ENCODE data around the gene MAST4. TPM values are rescaled to one million over a fixed set of nuclear protein-coding genes. Genes with fewer than 3 reads are reported as not detected.

MAST4 gene
- total and polyA plus RNA-seq, 2 of the 4 experiments (the other 2 are of a cell fraction): 4.8 to 6.8 TPM

DNA sequence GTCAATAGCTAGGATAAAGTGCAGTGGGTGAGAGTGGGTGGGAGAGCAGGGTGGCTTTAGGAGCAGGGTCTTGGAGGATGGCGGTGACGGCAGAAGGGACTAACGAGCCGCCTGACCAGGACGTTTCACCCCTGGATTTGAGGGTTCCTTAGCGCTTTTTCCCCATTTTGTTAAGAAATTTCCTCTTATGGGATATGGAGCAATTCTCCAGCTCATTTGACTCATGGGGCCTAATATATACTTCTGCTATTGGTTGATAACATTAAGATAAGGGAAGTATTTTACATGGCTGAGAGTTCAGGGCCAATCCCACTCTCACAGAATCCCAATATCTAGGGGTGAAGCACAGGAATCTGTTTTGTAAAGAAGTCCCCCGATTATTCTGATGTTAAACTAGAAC lies 582.8 kb downstream of the MAST4 start:
- intact Hi-C loops (cut with micrococcal nuclease): no loop called here
- POLR2A ChIA-PET (ENCODE audit: unreplicated experiment): no interaction called here
- DNase-seq: no peak
- no peak overlapping the region for H4K8ac ChIP-seq (ENCODE audit: low read depth in 2 of 2, low read length in 2 of 2)
- no peak overlapping the region for H3K4me2 ChIP-seq (ENCODE audit: low read depth, low read length)
- H2AFZ ChIP-seq (replicated peaks; ENCODE audit: low read length, poor library complexity): no peak overlapping the region
- no peaks in the 10 kb centered on the region for H3K36me3 ChIP-seq (ENCODE audit: control insufficient read depth, insufficient read depth, low read length)
- dilution Hi-C loops (cut with HindIII; ENCODE audit: low sequenced_read_pairs, unreplicated experiment): no loop called here
- no peaks in the 10 kb centered on the region for H3K79me1 ChIP-seq (ENCODE audit: low read depth in 1 of 2, low read length in 2 of 2)
- no CpG with 5 or more reads among the region's 7 CpGs for WGBS, 2 experiments (ENCODE audit: extremely low coverage in 2 of 2, insufficient read length in 1 of 2)
- no peaks in the 10 kb centered on the region for H3K9me3 ChIP-seq (ENCODE audit: control insufficient read depth, insufficient read depth, low read length)
- no peak overlapping the region for H2BK15ac ChIP-seq (ENCODE audit: low read depth, low read length)
- no peaks in the 10 kb centered on the region for H3K9me1 ChIP-seq (ENCODE audit: insufficient read depth, low read length)
- no peak overlapping the region for H3K4me3 ChIP-seq (ENCODE audit: insufficient read depth, low read depth, low read length)
- H4K5ac ChIP-seq (ENCODE audit: low read depth, low read length): no peak overlapping the region
- H3K4me1 ChIP-seq (ENCODE audit: control insufficient read depth, insufficient read depth, low read length): no peaks in the 10 kb centered on the region
- BruUV-seq (replicated peaks): no TSS peak
- H3K27me3 ChIP-seq (ENCODE audit: control insufficient read depth, insufficient read depth, low read length): no peaks in the 10 kb centered on the region
- no peak overlapping the region for H3K4ac ChIP-seq (ENCODE audit: low read depth, low read length)
- H3K18ac ChIP-seq (ENCODE audit: low read depth, low read length): no peak overlapping the region
- in situ Hi-C loops (cut with MboI; ENCODE audit: low sequenced_read_pairs): no loop called here
- no peak overlapping the region for H3K14ac ChIP-seq (replicated peaks; ENCODE audit: low read depth, low read length)
- H3K56ac ChIP-seq (ENCODE audit: extremely low read depth, insufficient read depth, low read length): no peak overlapping the region
- H3K9ac ChIP-seq (ENCODE audit: low read depth, low read length): no peak overlapping the region
- no peak overlapping the region for H2BK120ac ChIP-seq (ENCODE audit: low read depth, low read length)
- no peak for ATAC-seq (ENCODE audit: low read depth)
- H2BK5ac ChIP-seq (ENCODE audit: low read depth, low read length, poor library complexity, severe bottlenecking): no peak overlapping the region
- no peak overlapping the region for H3K23ac ChIP-seq (ENCODE audit: low read depth, low read length)
- H2BK20ac ChIP-seq (ENCODE audit: low read depth, low read length): no peak overlapping the region
- no peaks in the 10 kb centered on the region for H4K20me1 ChIP-seq (ENCODE audit: insufficient read depth, low read length)
- no peak overlapping the region for H2AK9ac ChIP-seq (replicated peaks; ENCODE audit: low read depth, low read length, poor library complexity)
- no peak for TF ChIP-seq CHD1 (IDR thresholded peaks at IDR 0.05; ENCODE audit: low read depth, low read length)
- TF ChIP-seq, protein P1, sequence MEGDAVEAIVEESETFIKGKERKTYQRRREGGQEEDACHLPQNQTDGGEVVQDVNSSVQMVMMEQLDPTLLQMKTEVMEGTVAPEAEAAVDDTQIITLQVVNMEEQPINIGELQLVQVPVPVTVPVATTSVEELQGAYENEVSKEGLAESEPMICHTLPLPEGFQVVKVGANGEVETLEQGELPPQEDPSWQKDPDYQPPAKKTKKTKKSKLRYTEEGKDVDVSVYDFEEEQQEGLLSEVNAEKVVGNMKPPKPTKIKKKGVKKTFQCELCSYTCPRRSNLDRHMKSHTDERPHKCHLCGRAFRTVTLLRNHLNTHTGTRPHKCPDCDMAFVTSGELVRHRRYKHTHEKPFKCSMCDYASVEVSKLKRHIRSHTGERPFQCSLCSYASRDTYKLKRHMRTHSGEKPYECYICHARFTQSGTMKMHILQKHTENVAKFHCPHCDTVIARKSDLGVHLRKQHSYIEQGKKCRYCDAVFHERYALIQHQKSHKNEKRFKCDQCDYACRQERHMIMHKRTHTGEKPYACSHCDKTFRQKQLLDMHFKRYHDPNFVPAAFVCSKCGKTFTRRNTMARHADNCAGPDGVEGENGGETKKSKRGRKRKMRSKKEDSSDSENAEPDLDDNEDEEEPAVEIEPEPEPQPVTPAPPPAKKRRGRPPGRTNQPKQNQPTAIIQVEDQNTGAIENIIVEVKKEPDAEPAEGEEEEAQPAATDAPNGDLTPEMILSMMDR (conservative IDR thresholded peaks at IDR 0.05; ENCODE audit: low read depth, low read length): no peak
- no peak for TF ChIP-seq RFX5 (IDR thresholded peaks at IDR 0.05; ENCODE audit: low read depth, low read length)
- no peak for TF ChIP-seq MAZ (IDR thresholded peaks at IDR 0.05; ENCODE audit: borderline replicate concordance, low read depth, low read length)
- TF ChIP-seq, protein P2, sequence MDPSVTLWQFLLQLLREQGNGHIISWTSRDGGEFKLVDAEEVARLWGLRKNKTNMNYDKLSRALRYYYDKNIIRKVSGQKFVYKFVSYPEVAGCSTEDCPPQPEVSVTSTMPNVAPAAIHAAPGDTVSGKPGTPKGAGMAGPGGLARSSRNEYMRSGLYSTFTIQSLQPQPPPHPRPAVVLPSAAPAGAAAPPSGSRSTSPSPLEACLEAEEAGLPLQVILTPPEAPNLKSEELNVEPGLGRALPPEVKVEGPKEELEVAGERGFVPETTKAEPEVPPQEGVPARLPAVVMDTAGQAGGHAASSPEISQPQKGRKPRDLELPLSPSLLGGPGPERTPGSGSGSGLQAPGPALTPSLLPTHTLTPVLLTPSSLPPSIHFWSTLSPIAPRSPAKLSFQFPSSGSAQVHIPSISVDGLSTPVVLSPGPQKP (IDR thresholded peaks at IDR 0.05; ENCODE audit: borderline replicate concordance, low read depth, low read length): no peak
- no peak for TF ChIP-seq CEBPB (IDR thresholded peaks at IDR 0.05; ENCODE audit: low read depth, low read length)
- TF ChIP-seq RAD21 (IDR thresholded peaks at IDR 0.05; ENCODE audit: low read length): no peak
- no peak for TF ChIP-seq RCOR1 (IDR thresholded peaks at IDR 0.05; ENCODE audit: insufficient replicate concordance, low read length)
- no peak for TF ChIP-seq POLR2A (IDR thresholded peaks at IDR 0.05; ENCODE audit: low read depth, low read length)
- no peak for TF ChIP-seq MXI1 (IDR thresholded peaks at IDR 0.05; ENCODE audit: borderline replicate concordance, low read depth, low read length)
- TF ChIP-seq NFE2L2 (IDR thresholded peaks at IDR 0.05; ENCODE audit: low read depth, low read length): no peak
- no peak for TF ChIP-seq SMC3 (IDR thresholded peaks at IDR 0.05; ENCODE audit: low read depth, low read length)
- H4K91ac ChIP-seq (ENCODE audit: insufficient read depth, low read depth, low read length): no peak overlapping the region
- H3K27ac ChIP-seq (ENCODE audit: insufficient read depth, low read length): no peak overlapping the region
- CTCF ChIA-PET: no interaction called here
- no peak overlapping the region for H2AK5ac ChIP-seq (ENCODE audit: low read depth, low read length)

All from IMR-90 (cell line).